SU-DHL-6 (cell line): Measurements from ENCODE around the gene ERAP2.

Source experiments
- EZH2phosphoT487 ChIP-seq: fragments of 200-600 bp; sonication (generic), shearing (Covaris generic); conservative IDR thresholded peaks from 2 replicates; pipeline ENCODE4 v1.6.1; 2018; ENCODE audit warnings: mild to moderate bottlenecking, antibody characterized with exemption, low read length, moderate library complexity, mixed read lengths
- TF ChIP-seq, protein P1 (sequence below): fragments of 200-600 bp; sonication (generic); IDR thresholded peaks from one replicate; pipeline ENCODE4 v1.5.1; 2017; ENCODE audit warnings: antibody characterized with exemption, mild to moderate bottlenecking, low read length, moderate library complexity; ENCODE audit not compliant: insufficient read depth, poor library complexity, severe bottlenecking

DNA sequence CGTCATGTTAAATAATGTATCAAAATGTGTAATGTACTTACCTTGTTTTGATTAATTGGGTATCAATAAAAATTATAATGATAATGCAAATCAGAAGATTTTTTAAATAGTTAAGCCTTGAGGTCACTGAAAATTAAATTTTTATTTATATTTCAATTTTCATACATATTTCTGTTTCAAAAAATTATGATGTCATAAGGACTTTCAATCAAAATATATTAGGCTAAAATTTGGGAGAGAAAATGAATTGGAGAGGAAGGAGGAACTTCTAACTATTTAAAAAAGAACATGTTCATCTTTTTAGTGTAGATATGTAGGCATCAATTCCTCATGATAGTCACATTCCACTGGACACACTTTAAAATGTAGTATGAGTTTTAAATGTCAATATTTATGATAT is 39.5 kb upstream of the ERAP2 start:
- TF ChIP-seq, protein P1, sequence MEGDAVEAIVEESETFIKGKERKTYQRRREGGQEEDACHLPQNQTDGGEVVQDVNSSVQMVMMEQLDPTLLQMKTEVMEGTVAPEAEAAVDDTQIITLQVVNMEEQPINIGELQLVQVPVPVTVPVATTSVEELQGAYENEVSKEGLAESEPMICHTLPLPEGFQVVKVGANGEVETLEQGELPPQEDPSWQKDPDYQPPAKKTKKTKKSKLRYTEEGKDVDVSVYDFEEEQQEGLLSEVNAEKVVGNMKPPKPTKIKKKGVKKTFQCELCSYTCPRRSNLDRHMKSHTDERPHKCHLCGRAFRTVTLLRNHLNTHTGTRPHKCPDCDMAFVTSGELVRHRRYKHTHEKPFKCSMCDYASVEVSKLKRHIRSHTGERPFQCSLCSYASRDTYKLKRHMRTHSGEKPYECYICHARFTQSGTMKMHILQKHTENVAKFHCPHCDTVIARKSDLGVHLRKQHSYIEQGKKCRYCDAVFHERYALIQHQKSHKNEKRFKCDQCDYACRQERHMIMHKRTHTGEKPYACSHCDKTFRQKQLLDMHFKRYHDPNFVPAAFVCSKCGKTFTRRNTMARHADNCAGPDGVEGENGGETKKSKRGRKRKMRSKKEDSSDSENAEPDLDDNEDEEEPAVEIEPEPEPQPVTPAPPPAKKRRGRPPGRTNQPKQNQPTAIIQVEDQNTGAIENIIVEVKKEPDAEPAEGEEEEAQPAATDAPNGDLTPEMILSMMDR: no peak
- TF ChIP-seq EZH2phosphoT487: no peak
